Parathyroid adenoma (tissue), 2 donors: ENCODE data around the gene LCT.
"Not testable (repeated sequence)": the region's sequence is repeated elsewhere in the genome, so short reads cannot be mapped to it uniquely, and the experiment has no call there.

Experiments
- H2AFZ ChIP-seq: fragments of 300-600 bp; sonication (generic); one replicate; pipeline ENCODE4 v1.7.0; 2017; ENCODE audit warnings: antibody characterized with exemption, mild to moderate bottlenecking
- H3K27ac ChIP-seq: fragments of 300-600 bp; sonication (generic); one replicate; pipeline ENCODE4 v1.7.0; 2017
- H3K27me3 ChIP-seq: fragments of 300-600 bp; sonication (generic); one replicate; pipeline ENCODE4 v1.7.0; 2017; ENCODE audit warnings: low read length; ENCODE audit not compliant: control insufficient read depth, insufficient read depth
- H3K36me3 ChIP-seq: fragments of 300-600 bp; sonication (generic); one replicate; pipeline ENCODE4 v1.7.0; 2017; ENCODE audit warnings: low read length; ENCODE audit not compliant: control insufficient read depth, insufficient read depth
- H3K4me1 ChIP-seq: fragments of 300-600 bp; sonication (generic); one replicate; pipeline ENCODE4 v1.7.0; 2017; ENCODE audit warnings: control low read depth
- H3K4me2 ChIP-seq: fragments of 300-600 bp; sonication (generic); one replicate; pipeline ENCODE4 v1.7.0; 2017; ENCODE audit warnings: low read length
- H3K4me3 ChIP-seq: fragments of 300-600 bp; sonication (generic); one replicate; pipeline ENCODE4 v1.7.0; 2017; ENCODE audit warnings: low read depth, low read length
- H3K79me2 ChIP-seq: fragments of 300-600 bp; sonication (generic); one replicate; pipeline ENCODE4 v1.7.0; 2017; ENCODE audit warnings: control low read depth
- H3K9ac ChIP-seq: fragments of 300-600 bp; sonication (generic); one replicate; pipeline ENCODE4 v1.7.0; 2017; ENCODE audit warnings: mild to moderate bottlenecking
- H3K9me3 ChIP-seq: fragments of 300-600 bp; sonication (generic); one replicate; pipeline ENCODE4 v1.7.0; 2017; ENCODE audit warnings: low read length; ENCODE audit not compliant: control insufficient read depth
- TF ChIP-seq, protein P1 (sequence below): fragments of 300-600 bp; sonication (generic); IDR thresholded peaks from one replicate; pipeline ENCODE4 v1.7.0; 2017; ENCODE audit warnings: antibody characterized with exemption, mild to moderate bottlenecking
- donor health status: primary hyperparathyroidism.

LCT gene

GRCh38 chr2:135799738-135800137, 37.2 kb downstream of the LCT start:
- Histone ChIP-seq H3K4me3 (no peak overlapping the region), H3K9ac (no peak overlapping the region), H3K79me2 (no peaks in the 10 kb centered on the region), H3K9me3 (no peaks in the 10 kb centered on the region), H3K36me3 (no peaks in the 10 kb centered on the region), H3K27me3 (no peaks in the 10 kb centered on the region), H3K4me1 (no peaks in the 10 kb centered on the region), H3K4me2 (no peak overlapping the region), H2AFZ (no peak overlapping the region), H3K27ac (no peak overlapping the region)
- TF ChIP-seq, protein P1, sequence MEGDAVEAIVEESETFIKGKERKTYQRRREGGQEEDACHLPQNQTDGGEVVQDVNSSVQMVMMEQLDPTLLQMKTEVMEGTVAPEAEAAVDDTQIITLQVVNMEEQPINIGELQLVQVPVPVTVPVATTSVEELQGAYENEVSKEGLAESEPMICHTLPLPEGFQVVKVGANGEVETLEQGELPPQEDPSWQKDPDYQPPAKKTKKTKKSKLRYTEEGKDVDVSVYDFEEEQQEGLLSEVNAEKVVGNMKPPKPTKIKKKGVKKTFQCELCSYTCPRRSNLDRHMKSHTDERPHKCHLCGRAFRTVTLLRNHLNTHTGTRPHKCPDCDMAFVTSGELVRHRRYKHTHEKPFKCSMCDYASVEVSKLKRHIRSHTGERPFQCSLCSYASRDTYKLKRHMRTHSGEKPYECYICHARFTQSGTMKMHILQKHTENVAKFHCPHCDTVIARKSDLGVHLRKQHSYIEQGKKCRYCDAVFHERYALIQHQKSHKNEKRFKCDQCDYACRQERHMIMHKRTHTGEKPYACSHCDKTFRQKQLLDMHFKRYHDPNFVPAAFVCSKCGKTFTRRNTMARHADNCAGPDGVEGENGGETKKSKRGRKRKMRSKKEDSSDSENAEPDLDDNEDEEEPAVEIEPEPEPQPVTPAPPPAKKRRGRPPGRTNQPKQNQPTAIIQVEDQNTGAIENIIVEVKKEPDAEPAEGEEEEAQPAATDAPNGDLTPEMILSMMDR, result no peak

DNA sequence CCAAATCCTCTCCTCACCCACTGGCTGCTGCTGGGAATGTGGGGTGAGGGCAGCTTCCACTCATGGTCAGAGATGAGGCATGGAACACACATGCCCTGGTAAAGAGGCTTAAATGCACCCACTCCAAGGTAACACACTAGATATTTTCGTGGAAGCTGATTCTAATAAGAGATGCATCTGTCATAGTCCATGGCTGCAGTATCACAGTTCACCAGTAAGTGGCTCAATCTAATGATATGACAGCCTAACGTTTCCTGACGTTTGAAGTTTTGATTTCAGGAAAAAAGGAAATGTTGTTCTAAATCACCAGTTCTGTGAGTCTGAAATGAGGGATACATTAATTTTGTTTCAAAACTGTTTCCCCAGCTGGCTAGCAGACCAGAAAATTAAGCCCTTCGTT, 38.2 kb downstream of the LCT start:
- TF ChIP-seq, protein P1, result no peak
- H3K27ac ChIP-seq, result no peak overlapping the region
- no peaks in the 10 kb centered on the region for H3K36me3 ChIP-seq

GRCh38 chr2:135798275-135798705, 38.7 kb downstream of the LCT start:
- H3K27me3 ChIP-seq, result no peaks in the 10 kb centered on the region
- H2AFZ ChIP-seq, result no peak overlapping the region
- H3K4me3 ChIP-seq, result no peak overlapping the region
- no peak overlapping the region for H3K4me2 ChIP-seq
- H3K9me3 ChIP-seq, result no peaks in the 10 kb centered on the region
- no peak overlapping the region for H3K27ac ChIP-seq
- H3K9ac ChIP-seq, result no peak overlapping the region
- no peaks in the 10 kb centered on the region for H3K4me1 ChIP-seq
- TF ChIP-seq, protein P1, result no peak
- no peaks in the 10 kb centered on the region for H3K79me2 ChIP-seq
- no peaks in the 10 kb centered on the region for H3K36me3 ChIP-seq

More for the DNA sequence above, 38.2 kb downstream of the LCT start:
- H3K9me3 ChIP-seq, result no peaks in the 10 kb centered on the region
- no peak overlapping the region for H3K4me2 ChIP-seq
- no peaks in the 10 kb centered on the region for H3K4me1 ChIP-seq
- H3K27me3 ChIP-seq, result no peaks in the 10 kb centered on the region
- no peaks in the 10 kb centered on the region for H3K79me2 ChIP-seq
- no peak overlapping the region for H2AFZ ChIP-seq
- H3K9ac ChIP-seq, result no peak overlapping the region
- no peak overlapping the region for H3K4me3 ChIP-seq

GRCh38 chr2:135797497-135798274, 39.3 kb downstream of the LCT start:
- no peak overlapping the region for H3K4me3 ChIP-seq
- peak overlapping the region; percentile 9 for H2AFZ ChIP-seq
- no peak overlapping the region for H3K9ac ChIP-seq
- H3K27me3 ChIP-seq, result no peaks in the 10 kb centered on the region
- no peaks in the 10 kb centered on the region for H3K4me1 ChIP-seq
- H3K4me2 ChIP-seq, result no peak overlapping the region
- H3K36me3 ChIP-seq, result no peaks in the 10 kb centered on the region
- H3K9me3 ChIP-seq, result no peaks in the 10 kb centered on the region
- TF ChIP-seq, protein P1, result peak; percentile 87
- H3K79me2 ChIP-seq, result no peaks in the 10 kb centered on the region
- no peak overlapping the region for H3K27ac ChIP-seq

GRCh38 chr2:135796606-135797005, 40.4 kb downstream of the LCT start:
- TF ChIP-seq, protein P1, result no peak
- no peak overlapping the region for H2AFZ ChIP-seq
- H3K4me1 ChIP-seq, result peaks cover under 1% of the 10 kb centered on the region

GRCh38 chr2:135795641-135796040, 41.3 kb downstream of the LCT start:
- not testable (repeated sequence) for H3K9me3 ChIP-seq, H3K79me2 ChIP-seq, H2AFZ ChIP-seq, H3K9ac ChIP-seq, H3K27me3 ChIP-seq, H3K4me3 ChIP-seq, H3K4me2 ChIP-seq, H3K36me3 ChIP-seq, H3K4me1 ChIP-seq, H3K27ac ChIP-seq

More at GRCh38 chr2:135796606-135797005, 40.4 kb downstream of the LCT start:
- Histone ChIP-seq H3K27ac (no peak overlapping the region), H3K9ac (no peak overlapping the region), H3K36me3 (no peaks in the 10 kb centered on the region), H3K9me3 (no peaks in the 10 kb centered on the region), H3K4me3 (no peak overlapping the region), H3K4me2 (no peak overlapping the region), H3K79me2 (no peaks in the 10 kb centered on the region), H3K27me3 (no peaks in the 10 kb centered on the region)
